Trophoblast cell (in vitro differentiated cells and primary cell): ENCODE measurements around the gene OR5H6.

Experiments
- DNase-seq, 2 donors: peaks; one replicate each; pipeline ENCODE4 v3.0.0-alpha.2; 2016
- H2AFZ ChIP-seq: 2 replicates; pipeline ENCODE4 v1.6.1; 2013; ENCODE audit warnings: low read length, moderate library complexity, mild to moderate bottlenecking; ENCODE audit not compliant: insufficient read depth, poor library complexity
- H2AK5ac ChIP-seq: 2 replicates; pipeline ENCODE4 v1.6.1; 2013; ENCODE audit warnings: mild to moderate bottlenecking, low read length
- H2BK120ac ChIP-seq: 2 replicates; pipeline ENCODE4 v1.6.1; 2013; ENCODE audit warnings: low read length, mild to moderate bottlenecking, moderate library complexity; ENCODE audit not compliant: insufficient read depth, poor library complexity
- H2BK12ac ChIP-seq: 2 replicates; pipeline ENCODE4 v1.6.1; 2013; ENCODE audit warnings: mild to moderate bottlenecking, low read length, moderate library complexity
- H2BK5ac ChIP-seq: 2 replicates; pipeline ENCODE4 v1.6.1; 2013; ENCODE audit warnings: low read length, low read depth, moderate library complexity, mild to moderate bottlenecking; ENCODE audit not compliant: poor library complexity
- H3K14ac ChIP-seq: 2 replicates; pipeline ENCODE4 v1.6.1; 2013; ENCODE audit warnings: mild to moderate bottlenecking, low read length
- H3K18ac ChIP-seq: 2 replicates; pipeline ENCODE4 v1.6.1; 2013; ENCODE audit warnings: mild to moderate bottlenecking, low read length
- H3K23ac ChIP-seq: 2 replicates; pipeline ENCODE4 v1.6.1; 2013; ENCODE audit warnings: low read length
- H3K27ac ChIP-seq: 2 replicates; pipeline ENCODE4 v1.5.1; 2013; ENCODE audit warnings: low read depth, mild to moderate bottlenecking, inconsistent platforms, low read length, moderate library complexity
- H3K27me3 ChIP-seq: 2 replicates; pipeline ENCODE4 v1.6.1; 2013; ENCODE audit warnings: inconsistent platforms, mild to moderate bottlenecking, low read length, moderate library complexity; ENCODE audit not compliant: insufficient read depth
- H3K36me3 ChIP-seq, 2 experiments: 1 replicate in 1 of 2; 2 replicates in 1 of 2; pipeline ENCODE4 v1.6.1; 2013; ENCODE audit warnings: low read length in 2 of 2, mild to moderate bottlenecking in 2 of 2, moderate library complexity in 1 of 2; ENCODE audit not compliant: insufficient read depth in 2 of 2, control insufficient read depth in 1 of 2
- H3K4ac ChIP-seq: 2 replicates; pipeline ENCODE4 v1.6.1; 2013; ENCODE audit warnings: low read depth, mild to moderate bottlenecking, low read length, moderate library complexity
- H3K4me1 ChIP-seq, 2 experiments: 1 replicate in 1 of 2; 2 replicates in 1 of 2; pipeline ENCODE4 v1.6.1; 2013; ENCODE audit warnings: low read length in 2 of 2, mild to moderate bottlenecking in 2 of 2, moderate library complexity in 1 of 2; ENCODE audit not compliant: insufficient read depth in 2 of 2, control insufficient read depth in 1 of 2
- H3K4me2 ChIP-seq: 2 replicates; pipeline ENCODE4 v1.6.1; 2013; ENCODE audit warnings: inconsistent platforms, mild to moderate bottlenecking, low read length, moderate library complexity
- H3K4me3 ChIP-seq: 2 replicates; pipeline ENCODE4 v1.5.1; 2013; ENCODE audit warnings: mild to moderate bottlenecking, low read depth, low read length, inconsistent platforms
- H3K79me1 ChIP-seq: one replicate; pipeline ENCODE4 v1.6.1; 2013; ENCODE audit warnings: low read length
- H3K79me2 ChIP-seq: 2 replicates; pipeline ENCODE4 v1.6.1; 2013; ENCODE audit warnings: low read length, mild to moderate bottlenecking; ENCODE audit not compliant: control insufficient read depth, insufficient read depth, poor library complexity
- H3K9ac ChIP-seq: 2 replicates; pipeline ENCODE4 v1.6.1; 2013; ENCODE audit warnings: mild to moderate bottlenecking, low read length
- H3K9me3 ChIP-seq: 2 replicates; pipeline ENCODE4 v1.6.1; 2013; ENCODE audit warnings: low read depth, mild to moderate bottlenecking, control low read depth, inconsistent platforms, low read length; ENCODE audit not compliant: insufficient read depth
- H4K12ac ChIP-seq: 2 replicates; pipeline ENCODE4 v1.6.1; 2013; ENCODE audit warnings: low read depth, mild to moderate bottlenecking, low read length, moderate library complexity
- H4K8ac ChIP-seq: 2 replicates; pipeline ENCODE4 v1.6.1; 2013; ENCODE audit warnings: low read depth, mild to moderate bottlenecking, low read length, moderate library complexity
- H4K91ac ChIP-seq: one replicate; pipeline ENCODE4 v1.6.1; 2013; ENCODE audit warnings: low read depth, mild to moderate bottlenecking, low read length, moderate library complexity
- WGBS: extraction: QIAGEN DNeasy Blood & Tissue Kit; methylation state at CpG from one replicate; pipeline ENCODE4 v1.1.7; 2013; ENCODE audit warnings: missing lambda C conversion rate; ENCODE audit not compliant: insufficient read length, insufficient coverage; ENCODE audit errors: extremely low coverage; 5-methylcytosine and 5-hydroxymethylcytosine counted together

Gene OR5H6

GRCh38 chr3:98233468-98233867 is 30.6 kb upstream of the OR5H6 start:
- H2AFZ ChIP-seq, result no peak overlapping the region
- no peak overlapping the region for H3K4ac ChIP-seq
- no peak overlapping the region for H3K27ac ChIP-seq
- no peak overlapping the region for H3K4me2 ChIP-seq
- H3K23ac ChIP-seq, result no peak overlapping the region
- H2BK120ac ChIP-seq, result no peak overlapping the region
- no peak overlapping the region for H4K91ac ChIP-seq
- no peaks in the 10 kb centered on the region for H3K79me2 ChIP-seq
- no peak overlapping the region for H3K9ac ChIP-seq
- no peak overlapping the region for H3K14ac ChIP-seq
- no peak for DNase-seq
- no peak overlapping the region for H2AK5ac ChIP-seq
- no peaks in the 10 kb centered on the region for H3K27me3 ChIP-seq
- no CpG with 5 or more reads among the region's 5 CpGs for WGBS
- H2BK5ac ChIP-seq, result no peak overlapping the region
- H3K18ac ChIP-seq, result no peak overlapping the region
- no peak overlapping the region for H4K8ac ChIP-seq
- H3K9me3 ChIP-seq, result no peaks in the 10 kb centered on the region
- no peaks in the 10 kb centered on the region for H3K79me1 ChIP-seq
- H3K4me3 ChIP-seq, result no peak overlapping the region
- no peak overlapping the region for H4K12ac ChIP-seq
- H3K36me3 ChIP-seq, result no peaks in the 10 kb centered on the region
- H3K4me1 ChIP-seq, result no peaks in the 10 kb centered on the region
- no peak overlapping the region for H2BK12ac ChIP-seq

GRCh38 chr3:98240131-98240530 is 23.9 kb upstream of the OR5H6 start:
- Histone ChIP-seq H3K4ac (no peak overlapping the region), H3K79me2 (no peaks in the 10 kb centered on the region), H3K4me3 (no peak overlapping the region), H3K4me1 (no peaks in the 10 kb centered on the region), H4K91ac (no peak overlapping the region), H3K4me2 (no peak overlapping the region), H4K8ac (no peak overlapping the region), H2BK12ac (no peak overlapping the region), H3K79me1 (no peaks in the 10 kb centered on the region), H3K9ac (no peak overlapping the region), H3K18ac (no peak overlapping the region), H3K27ac (no peak overlapping the region), H3K9me3 (peaks cover 3% of the 10 kb centered on the region), H2AFZ (no peak overlapping the region), H3K27me3 (no peaks in the 10 kb centered on the region), H3K23ac (no peak overlapping the region), H2AK5ac (no peak overlapping the region), H4K12ac (no peak overlapping the region), H3K14ac (no peak overlapping the region), H2BK120ac (no peak overlapping the region), H3K36me3 (no peaks in the 10 kb centered on the region), H2BK5ac (no peak overlapping the region)
- no peak for DNase-seq

- no peaks in the 10 kb centered on the region for H3K4me1 ChIP-seq
- no peak overlapping the region for H2BK5ac ChIP-seq
- no peak overlapping the region for H2AK5ac ChIP-seq
- H2AFZ ChIP-seq, result no peak overlapping the region
- H4K91ac ChIP-seq, result no peak overlapping the region
- H3K27me3 ChIP-seq, result no peaks in the 10 kb centered on the region
- DNase-seq, result no peak
- no peak overlapping the region for H3K27ac ChIP-seq
- no peak overlapping the region for H3K23ac ChIP-seq
- H2BK120ac ChIP-seq, result no peak overlapping the region
- WGBS, result no CpG with 5 or more reads among the region's 1 CpG
- H3K79me1 ChIP-seq, result no peaks in the 10 kb centered on the region
- H3K4me3 ChIP-seq, result no peak overlapping the region
- no peak overlapping the region for H4K8ac ChIP-seq
- no peaks in the 10 kb centered on the region for H3K36me3 ChIP-seq
- H3K9ac ChIP-seq, result no peak overlapping the region
- H2BK12ac ChIP-seq, result no peak overlapping the region
- no peak overlapping the region for H3K18ac ChIP-seq
- H3K4me2 ChIP-seq, result no peak overlapping the region
- H3K4ac ChIP-seq, result no peak overlapping the region
- H3K79me2 ChIP-seq, result no peaks in the 10 kb centered on the region
- peaks cover 3% of the 10 kb centered on the region for H3K9me3 ChIP-seq
- H3K14ac ChIP-seq, result no peak overlapping the region
- no peak overlapping the region for H4K12ac ChIP-seq
Observed at GRCh38 chr3:98242155-98242554, 21.9 kb upstream of the OR5H6 start.

GRCh38 chr3:98243843-98244242 is 20.2 kb upstream of the OR5H6 start:
- Histone ChIP-seq H2BK12ac (no peak overlapping the region), H3K4ac (no peak overlapping the region), H4K12ac (no peak overlapping the region), H4K8ac (no peak overlapping the region), H3K18ac (no peak overlapping the region), H3K79me2 (no peaks in the 10 kb centered on the region), H3K23ac (no peak overlapping the region), H3K27ac (no peak overlapping the region), H3K14ac (no peak overlapping the region), H3K4me1 (no peaks in the 10 kb centered on the region), H3K36me3 (no peaks in the 10 kb centered on the region), H3K9me3 (peaks cover 3% of the 10 kb centered on the region), H2BK120ac (no peak overlapping the region), H2BK5ac (no peak overlapping the region), H3K79me1 (no peaks in the 10 kb centered on the region), H2AFZ (no peak overlapping the region), H3K4me2 (no peak overlapping the region), H4K91ac (no peak overlapping the region), H2AK5ac (no peak overlapping the region), H3K27me3 (no peaks in the 10 kb centered on the region), H3K9ac (no peak overlapping the region), H3K4me3 (no peak overlapping the region)
- DNase-seq, result no peak
- WGBS, result no CpG with 5 or more reads among the region's 7 CpGs
